ENCODE measurements around the gene SLC6A18.
"Not testable (repeated sequence)": the region's sequence is repeated elsewhere in the genome, so short reads cannot be mapped to it uniquely, and the experiment has no call there.

The SLC6A18 gene

GRCh38 chr5:1288439-1289335 lies 63.5 kb downstream of the SLC6A18 start:
- Histone ChIP-seq H3F3A (ENCODE audit: control insufficient read depth, insufficient read depth) (peaks cover 5% of the 10 kb centered on the region; the same call in 1 of the 2 replicates), H3K9me3 (ENCODE audit: control insufficient read depth, insufficient read depth, low read length) (no peaks in the 10 kb centered on the region), H3K27ac (ENCODE audit: low read depth, low read length) (no peak overlapping the region), H3K9me2 (replicated peaks; ENCODE audit: control insufficient read depth, low read length) (no peaks in the 10 kb centered on the region), H3K4me1 (ENCODE audit: control insufficient read depth, low read length) (peaks cover 21% of the 10 kb centered on the region), H4K20me1 (ENCODE audit: control insufficient read depth, insufficient read depth, low read depth, low read length) (no peaks in the 10 kb centered on the region), H3K4me3 (ENCODE audit: low read length) (no peak overlapping the region), H3K36me3 (ENCODE audit: control insufficient read depth, low read length) (peaks cover 52% of the 10 kb centered on the region), H3K79me2 (ENCODE audit: control insufficient read depth, low read length) (peaks cover 87% of the 10 kb centered on the region), H3K27me3 (ENCODE audit: control insufficient read depth, low read length) (no peaks in the 10 kb centered on the region), H3K4me2 (ENCODE audit: low read length) (no peak overlapping the region)
- TF ChIP-seq CTCF (IDR thresholded peaks at IDR 0.05; ENCODE audit: low read depth, low read length, poor library complexity, severe bottlenecking), result no peak
- TF ChIP-seq EZH2phosphoT487 (IDR thresholded peaks at IDR 0.05; ENCODE audit: borderline replicate concordance, low read length), result no peak

- peaks cover 88% of the 10 kb centered on the region for H3K79me2 ChIP-seq (ENCODE audit: control insufficient read depth, low read length)
- H3K4me3 ChIP-seq (ENCODE audit: low read length); H3K27ac ChIP-seq (ENCODE audit: low read depth, low read length); H3F3A ChIP-seq (ENCODE audit: control insufficient read depth, insufficient read depth); H3K9me2 ChIP-seq (replicated peaks; ENCODE audit: control insufficient read depth, low read length); H4K20me1 ChIP-seq (ENCODE audit: control insufficient read depth, insufficient read depth, low read depth, low read length); H3K9me3 ChIP-seq (ENCODE audit: control insufficient read depth, insufficient read depth, low read length); H3K4me2 ChIP-seq (ENCODE audit: low read length); H3K27me3 ChIP-seq (ENCODE audit: control insufficient read depth, low read length): not testable (repeated sequence)
- H3K4me1 ChIP-seq (ENCODE audit: control insufficient read depth, low read length), result peaks cover 29% of the 10 kb centered on the region
- peaks cover 59% of the 10 kb centered on the region for H3K36me3 ChIP-seq (ENCODE audit: control insufficient read depth, low read length)
Measured at GRCh38 chr5:1289559-1289958, 64.4 kb downstream of the SLC6A18 start.

- H3F3A ChIP-seq (ENCODE audit: control insufficient read depth, insufficient read depth); H3K4me2 ChIP-seq (ENCODE audit: low read length); H3K9me2 ChIP-seq (replicated peaks; ENCODE audit: control insufficient read depth, low read length); H3K4me3 ChIP-seq (ENCODE audit: low read length); H3K27me3 ChIP-seq (ENCODE audit: control insufficient read depth, low read length); H4K20me1 ChIP-seq (ENCODE audit: control insufficient read depth, insufficient read depth, low read depth, low read length); H3K9me3 ChIP-seq (ENCODE audit: control insufficient read depth, insufficient read depth, low read length); H3K27ac ChIP-seq (ENCODE audit: low read depth, low read length): not testable (repeated sequence)
- Histone ChIP-seq H3K4me1 (ENCODE audit: control insufficient read depth, low read length) (peaks cover 39% of the 10 kb centered on the region), H3K79me2 (ENCODE audit: control insufficient read depth, low read length) (peaks cover 86% of the 10 kb centered on the region), H3K36me3 (ENCODE audit: control insufficient read depth, low read length) (peaks cover 62% of the 10 kb centered on the region)
Measured at GRCh38 chr5:1290956-1291355, 65.8 kb downstream of the SLC6A18 start.

GRCh38 chr5:1291611-1292080 lies 66.5 kb downstream of the SLC6A18 start:
- H3K79me2 ChIP-seq (ENCODE audit: control insufficient read depth, low read length), result peaks cover 86% of the 10 kb centered on the region
- peak overlapping the region; percentile 90 for H3K4me3 ChIP-seq (ENCODE audit: low read length)
- no peaks in the 10 kb centered on the region for H3K9me2 ChIP-seq (replicated peaks; ENCODE audit: control insufficient read depth, low read length)

More at GRCh38 chr5:1291611-1292080, 66.5 kb downstream of the SLC6A18 start:
- no peaks in the 10 kb centered on the region for H3K9me3 ChIP-seq (ENCODE audit: control insufficient read depth, insufficient read depth, low read length)
- no peak overlapping the region for H3K27ac ChIP-seq (ENCODE audit: low read depth, low read length)
- H3K4me1 ChIP-seq (ENCODE audit: control insufficient read depth, low read length), result peaks cover 46% of the 10 kb centered on the region
- H4K20me1 ChIP-seq (ENCODE audit: control insufficient read depth, insufficient read depth, low read depth, low read length), result no peaks in the 10 kb centered on the region
- peak overlapping the region; percentile 90 for H3K4me2 ChIP-seq (ENCODE audit: low read length)
- no peaks in the 10 kb centered on the region for H3K27me3 ChIP-seq (ENCODE audit: control insufficient read depth, low read length)
- no peak for TF ChIP-seq CTCF (IDR thresholded peaks at IDR 0.05; ENCODE audit: low read depth, low read length, poor library complexity, severe bottlenecking)
- no peak for TF ChIP-seq EZH2phosphoT487 (IDR thresholded peaks at IDR 0.05; ENCODE audit: borderline replicate concordance, low read length)
- H3K36me3 ChIP-seq (ENCODE audit: control insufficient read depth, low read length), result peaks cover 62% of the 10 kb centered on the region
- peaks cover 14% of the 10 kb centered on the region; the same call in 1 of the 2 replicates for H3F3A ChIP-seq (ENCODE audit: control insufficient read depth, insufficient read depth)
